Activated CD8-positive, alpha-beta T cell treated with anti-CD3 and anti-CD28 coated beads for 36 hours (primary cell): ENCODE results near the gene FAM120A. TPM values are rescaled to one million over a fixed set of nuclear protein-coding genes. Genes with fewer than 3 reads are reported as not detected.

Source experiments
- ATAC-seq: fragments of 200-7000 bp; cut with Tn5 transposase; one replicate; pipeline ENCODE4 v1.10.0; 2021; ENCODE audit warnings: mild to moderate bottlenecking, moderate library complexity
- CTCF ChIA-PET: fragments of 350-600 bp; sonication (Branson Sonifier 250); formaldehyde crosslinking; loops from one replicate; lab custom pipeline; 2021; ENCODE audit warnings: antibody characterized with exemption; lab: Charles Lee
- POLR2A ChIA-PET: fragments of 350-600 bp; sonication (Branson Sonifier 250); formaldehyde crosslinking; loops from one replicate; lab custom pipeline; 2021; ENCODE audit warnings: antibody characterized with exemption; lab: Charles Lee
- DNase-seq: peaks from one replicate; pipeline ENCODE4 v3.0.0-alpha.2; 2020
- H3K27ac Mint-ChIP-seq: one replicate; pipeline ENCODE4 v1.8.0; 2021; ENCODE audit warnings: mild to moderate bottlenecking, mixed read lengths
- H3K27me3 Mint-ChIP-seq: one replicate; pipeline ENCODE4 v1.8.0; 2021; ENCODE audit warnings: mixed read lengths
- H3K36me3 Mint-ChIP-seq: one replicate; pipeline ENCODE4 v1.8.0; 2021; ENCODE audit warnings: low read depth, mixed read lengths
- H3K4me1 Mint-ChIP-seq: one replicate; pipeline ENCODE4 v1.8.0; 2021; ENCODE audit warnings: low read depth, mixed read lengths
- H3K4me3 Mint-ChIP-seq: one replicate; pipeline ENCODE4 v1.8.0; 2021; ENCODE audit warnings: mild to moderate bottlenecking, moderate library complexity, mixed read lengths
- H3K9me3 Mint-ChIP-seq: one replicate; pipeline ENCODE4 v1.8.0; 2021; ENCODE audit warnings: mixed read lengths
- intact Hi-C: fragments of 100-400 bp; cut with micrococcal nuclease; formaldehyde crosslinking; loops from one replicate; pipeline ENCODE4 v1.10.0; 2022
- total RNA-seq, 2 experiments: library from RNA; stranded (reverse); gene quantifications; one replicate each; pipeline ENCODE4 v1.2.3, GENCODE V29; 2021
- TF ChIP-seq, protein P1 (sequence below): fragments of 200-600 bp; IDR thresholded peaks from one replicate; pipeline ENCODE4 v1.8.0; 2022; ENCODE audit warnings: antibody characterized with exemption, mild to moderate bottlenecking

FAM120A gene
- total RNA-seq, 2 experiments from 2014 or later = 121 to 125 TPM

DNA sequence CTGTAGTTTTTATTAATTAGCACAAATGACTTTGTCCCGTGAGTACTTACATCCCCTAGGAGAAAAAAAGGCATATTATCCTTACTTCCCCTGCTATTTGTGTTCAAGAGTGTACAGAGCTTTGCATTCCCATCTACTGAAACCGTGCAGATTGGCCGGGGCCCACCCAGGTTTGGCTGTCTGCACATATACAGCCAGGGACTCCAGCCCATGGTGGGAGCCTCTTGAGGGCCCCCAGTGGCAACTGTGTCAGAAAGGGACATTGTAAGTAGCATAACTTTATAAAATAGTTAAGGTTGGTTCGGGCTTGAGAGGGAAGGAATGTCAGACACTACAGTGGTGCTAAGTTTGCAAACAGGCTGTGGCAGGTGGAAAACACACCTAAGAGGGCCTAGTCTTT is 149.6 kb downstream of the FAM120A start:
- peaks cover 12% of the 10 kb centered on the region for H3K36me3 Mint-ChIP-seq
- H3K27me3 Mint-ChIP-seq = no peaks in the 10 kb centered on the region
- no peak overlapping the region for H3K27ac Mint-ChIP-seq
- no peak overlapping the region for H3K4me3 Mint-ChIP-seq
- ChIA-PET POLR2A (no interaction called here), CTCF (no interaction called here)
- DNase-seq (no peak), ATAC-seq (no peak)
- intact Hi-C loops = no loop called here
- TF ChIP-seq, protein P1, sequence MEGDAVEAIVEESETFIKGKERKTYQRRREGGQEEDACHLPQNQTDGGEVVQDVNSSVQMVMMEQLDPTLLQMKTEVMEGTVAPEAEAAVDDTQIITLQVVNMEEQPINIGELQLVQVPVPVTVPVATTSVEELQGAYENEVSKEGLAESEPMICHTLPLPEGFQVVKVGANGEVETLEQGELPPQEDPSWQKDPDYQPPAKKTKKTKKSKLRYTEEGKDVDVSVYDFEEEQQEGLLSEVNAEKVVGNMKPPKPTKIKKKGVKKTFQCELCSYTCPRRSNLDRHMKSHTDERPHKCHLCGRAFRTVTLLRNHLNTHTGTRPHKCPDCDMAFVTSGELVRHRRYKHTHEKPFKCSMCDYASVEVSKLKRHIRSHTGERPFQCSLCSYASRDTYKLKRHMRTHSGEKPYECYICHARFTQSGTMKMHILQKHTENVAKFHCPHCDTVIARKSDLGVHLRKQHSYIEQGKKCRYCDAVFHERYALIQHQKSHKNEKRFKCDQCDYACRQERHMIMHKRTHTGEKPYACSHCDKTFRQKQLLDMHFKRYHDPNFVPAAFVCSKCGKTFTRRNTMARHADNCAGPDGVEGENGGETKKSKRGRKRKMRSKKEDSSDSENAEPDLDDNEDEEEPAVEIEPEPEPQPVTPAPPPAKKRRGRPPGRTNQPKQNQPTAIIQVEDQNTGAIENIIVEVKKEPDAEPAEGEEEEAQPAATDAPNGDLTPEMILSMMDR = no peak
- H3K4me1 Mint-ChIP-seq = peaks cover 53% of the 10 kb centered on the region
- peaks cover 8% of the 10 kb centered on the region for H3K9me3 Mint-ChIP-seq

DNA sequence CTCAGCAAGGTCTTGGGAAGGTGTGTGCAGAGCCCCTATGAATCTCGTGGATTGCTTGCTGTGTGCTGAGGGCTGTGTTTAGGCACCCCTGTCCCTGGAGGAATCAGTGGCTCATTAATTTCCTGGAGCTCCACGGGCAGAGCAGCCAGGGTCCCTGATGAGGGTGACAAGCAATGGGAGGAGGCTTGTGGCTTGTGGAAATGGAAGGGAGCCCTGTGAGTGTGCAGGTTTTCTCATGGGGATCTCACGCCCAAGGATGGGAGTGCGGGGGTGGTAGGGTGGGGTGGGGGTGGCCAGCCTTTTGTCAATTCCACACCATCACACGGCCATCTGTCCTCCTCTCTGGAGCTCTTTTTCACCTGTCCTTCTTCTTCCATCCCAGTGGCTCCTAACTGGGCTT is 150.2 kb downstream of the FAM120A start:
- TF ChIP-seq, protein P1 = no peak
- Mint-ChIP-seq H3K4me1 (peaks cover 49% of the 10 kb centered on the region), H3K27me3 (no peaks in the 10 kb centered on the region), H3K9me3 (peaks cover 12% of the 10 kb centered on the region), H3K27ac (no peak overlapping the region), H3K4me3 (no peak overlapping the region), H3K36me3 (peaks cover 18% of the 10 kb centered on the region)
- ChIA-PET POLR2A (no interaction called here), CTCF (no interaction called here)
- intact Hi-C loops = no loop called here
- DNase-seq (no peak), ATAC-seq (no peak)

- POLR2A ChIA-PET = no interaction called here
- ATAC-seq (no peak), DNase-seq (no peak)
- Mint-ChIP-seq H3K4me3 (no peak overlapping the region), H3K4me1 (peaks cover 39% of the 10 kb centered on the region), H3K9me3 (peaks cover 15% of the 10 kb centered on the region), H3K36me3 (peaks cover 21% of the 10 kb centered on the region), H3K27ac (no peak overlapping the region), H3K27me3 (no peaks in the 10 kb centered on the region)
- CTCF ChIA-PET = no interaction called here
- TF ChIP-seq, protein P1 = no peak
- intact Hi-C loops = no loop called here
Observed at GRCh38 chr9:93603011-93603410, 151.5 kb downstream of the FAM120A start.

DNA sequence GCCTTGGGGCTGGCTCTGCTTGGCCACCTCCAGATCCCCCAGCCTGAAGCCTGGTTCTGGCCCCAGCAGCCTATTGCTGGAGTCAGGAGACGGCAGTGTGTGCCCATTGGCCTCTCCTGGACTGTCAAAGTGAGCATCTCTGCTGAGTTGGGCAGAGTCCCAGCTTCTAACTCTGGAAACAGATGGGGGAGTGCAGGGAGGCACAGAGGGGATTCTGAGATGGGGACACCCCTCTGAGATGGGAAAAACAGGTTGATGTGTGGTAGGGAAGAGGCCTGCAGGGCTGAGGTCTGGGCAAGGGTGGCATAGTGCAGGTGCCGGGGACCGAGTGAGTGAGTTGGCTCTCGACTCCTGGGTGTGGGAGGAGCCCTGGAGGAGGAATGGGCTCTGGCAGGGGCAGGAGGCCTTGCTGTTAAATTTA is 152.4 kb downstream of the FAM120A start:
- TF ChIP-seq, protein P1 = no peak
- Mint-ChIP-seq H3K36me3 (peaks cover 23% of the 10 kb centered on the region), H3K4me3 (no peak overlapping the region), H3K27ac (no peak overlapping the region), H3K27me3 (no peaks in the 10 kb centered on the region), H3K9me3 (peaks cover 16% of the 10 kb centered on the region), H3K4me1 (peaks cover 32% of the 10 kb centered on the region)
- intact Hi-C loops = no loop called here
- ATAC-seq (no peak), DNase-seq (no peak)
- ChIA-PET CTCF (no interaction called here), POLR2A (no interaction called here)

- no peak overlapping the region for H3K4me3 Mint-ChIP-seq
- H3K27me3 Mint-ChIP-seq = no peaks in the 10 kb centered on the region
- DNase-seq = no peak
- peaks cover 28% of the 10 kb centered on the region for H3K9me3 Mint-ChIP-seq
- TF ChIP-seq, protein P1 = no peak
- intact Hi-C loops = no loop called here
- peaks cover 12% of the 10 kb centered on the region for H3K4me1 Mint-ChIP-seq
- peaks cover 37% of the 10 kb centered on the region for H3K36me3 Mint-ChIP-seq
- no peak overlapping the region for H3K27ac Mint-ChIP-seq
- no peak for ATAC-seq
- CTCF ChIA-PET = no interaction called here
- POLR2A ChIA-PET = no interaction called here
Observed at GRCh38 chr9:93606187-93606586, 154.7 kb downstream of the FAM120A start.
